Esophagus muscularis mucosa (tissue), 4 donors: ENCODE results near the gene FOXG1. TPM values are rescaled to one million over a fixed set of nuclear protein-coding genes. Genes with fewer than 3 reads are reported as not detected.

Source experiments
- DNase-seq: peaks from one replicate; pipeline ENCODE4 v3.0.0-alpha.2; 2017; ENCODE audit errors: extremely low spot score
- H3K27ac ChIP-seq, 4 donors: fragments of 200-600 bp; sonication (generic); replicated peaks in 1 of 4; 1 replicate in 3 of 4; 2 replicates in 1 of 4; pipeline ENCODE4 v1.5.1; 2016 to 2019; ENCODE audit warnings: mild to moderate bottlenecking in 1 of 4
- H3K27me3 ChIP-seq, 4 donors: fragments of 200-600 bp; sonication (generic); one replicate each; pipeline versions ENCODE4 v1.5.1 to v1.6.0; 2016 to 2019
- H3K36me3 ChIP-seq, 4 donors: fragments of 200-600 bp; sonication (generic); one replicate each; pipeline ENCODE4 v1.5.1; 2016 to 2019
- H3K4me1 ChIP-seq, 4 donors: fragments of 200-600 bp; sonication (generic); one replicate each; pipeline ENCODE4 v1.5.1; 2016 to 2019
- H3K4me3 ChIP-seq, 4 donors: fragments of 200-600 bp; sonication (generic); 1 replicate in 2 of 4; 2 replicates in 2 of 4; pipeline ENCODE4 v1.5.1; 2016 to 2019; ENCODE audit warnings: mild to moderate bottlenecking in 4 of 4, moderate library complexity in 1 of 4
- H3K9me3 ChIP-seq, 4 donors: fragments of 200-600 bp; sonication (generic); 1 replicate in 3 of 4; 2 replicates in 1 of 4; pipeline ENCODE4 v1.5.1; 2016 to 2019
- CTCF ChIP-seq, 3 experiments: fragments of 200-600 bp in 2 of 3; fragments of 450-650 bp in 1 of 3; sonication (generic) in 2 of 3; IDR thresholded peaks; one replicate each; pipeline ENCODE4 v1.5.1; 2017 to 2019; ENCODE audit warnings: antibody characterized with exemption in 3 of 3, mild to moderate bottlenecking in 2 of 3, moderate library complexity in 1 of 3
- EP300 ChIP-seq: sonication (generic); formaldehyde crosslinking; IDR thresholded peaks from one replicate; pipeline ENCODE4 v1.6.1; 2017; ENCODE audit warnings: antibody characterized with exemption
- POLR2A ChIP-seq: fragments of 450-650 bp; IDR thresholded peaks from one replicate; pipeline ENCODE4 v1.6.1; 2017; ENCODE audit warnings: antibody characterized with exemption, moderate library complexity, mild to moderate bottlenecking, low read depth
- POLR2AphosphoS5 ChIP-seq, 2 donors: sonication (generic); formaldehyde crosslinking; IDR thresholded peaks; one replicate each; pipeline ENCODE4 v1.6.1; 2017; ENCODE audit warnings: antibody characterized with exemption in 2 of 2
- WGBS: methylation state at CpG from one replicate; pipeline ENCODE4 v1.1.5; 2018; 5-methylcytosine and 5-hydroxymethylcytosine counted together
- intact Hi-C: fragments of 100-400 bp; cut with DNase I; formaldehyde crosslinking; loops from one replicate; pipeline ENCODE4 v1.15.1; 2023
- total RNA-seq, 4 donors: library from RNA; depleted of rRNA; stranded (reverse); fragments of >200 nt; gene quantifications; one replicate each; pipeline versions ENCODE4 v1.1.0 to v1.2.1, GENCODE V29; 2016

Gene FOXG1
- total RNA-seq, 4 donors from 2014 or later = 0.65 to 1.2 (median 0.75) TPM

- TF ChIP-seq POLR2A = no peak
- TF ChIP-seq EP300 = no peak
- no peak for TF ChIP-seq POLR2AphosphoS5 (IDR thresholded peaks at IDR 0.05)
- Histone ChIP-seq H3K27ac (no peak overlapping the region), H3K27me3 (peaks cover 16 to 99% (median 42%) of the 10 kb centered on the region in 4 donors), H3K36me3 (no peaks in the 10 kb centered on the region), H3K9me3 (peaks cover 0 to 7% (median 3%) of the 10 kb centered on the region in 4 donors), H3K4me1 (peaks cover 12 to 33% (median 26%) of the 10 kb centered on the region in 4 donors), H3K4me3 (peak overlapping the region in 1 of 4 donors; percentile 53)
- intact Hi-C loops = no loop called here
- no peak for DNase-seq
Measured at GRCh38 chr14:28770630-28771029, 4.0 kb downstream of the FOXG1 start.

GRCh38 chr14:28771168-28771567 lies 4.6 kb downstream of the FOXG1 start:
- TF ChIP-seq CTCF (IDR thresholded peaks at IDR 0.05) = no peak
- no peak for TF ChIP-seq POLR2AphosphoS5 (IDR thresholded peaks at IDR 0.05)
- TF ChIP-seq EP300 = no peak
- TF ChIP-seq POLR2A = no peak
- Histone ChIP-seq H3K9me3 (peaks cover 0 to 7% (median 3%) of the 10 kb centered on the region in 4 donors), H3K36me3 (no peaks in the 10 kb centered on the region), H3K27ac (no peak overlapping the region), H3K27me3 (peaks cover 11 to 99% (median 37%) of the 10 kb centered on the region in 4 donors), H3K4me1 (peaks cover 7 to 28% (median 21%) of the 10 kb centered on the region in 4 donors), H3K4me3 (peak overlapping the region in 1 of 4 donors; percentile 53)
- WGBS = 31% methylated on average over 1 of the region's 1 CpG
- DNase-seq = no peak
- intact Hi-C loops = no loop called here

- Histone ChIP-seq H3K36me3 (no peaks in the 10 kb centered on the region), H3K9me3 (peaks cover 0 to 7% (median 3%) of the 10 kb centered on the region in 4 donors), H3K27ac (peak overlapping the region in 1 of 4 donors; percentile 63), H3K27me3 (peaks cover 5 to 99% (median 43%) of the 10 kb centered on the region in 4 donors), H3K4me3 (peak overlapping the region in 1 of 4 donors; percentile 37), H3K4me1 (peaks cover 0 to 19% (median 11%) of the 10 kb centered on the region in 4 donors)
- WGBS = 49% methylated on average over 3 of the region's 3 CpGs
- intact Hi-C loops = no loop called here
- no peak for DNase-seq
- no peak for TF ChIP-seq EP300
- TF ChIP-seq POLR2AphosphoS5 (IDR thresholded peaks at IDR 0.05) = no peak
- TF ChIP-seq CTCF (IDR thresholded peaks at IDR 0.05) = no peak
- no peak for TF ChIP-seq POLR2A
Measured at GRCh38 chr14:28772613-28773012, 6.0 kb downstream of the FOXG1 start.

GRCh38 chr14:28773176-28773575 lies 6.6 kb downstream of the FOXG1 start:
- intact Hi-C loops = no loop called here
- no peaks in the 10 kb centered on the region for H3K36me3 ChIP-seq
- DNase-seq = no peak
- WGBS = 39% methylated on average over 7 of the region's 7 CpGs
- peak overlapping the region in 1 of 4 donors; percentile 37 for H3K4me3 ChIP-seq
- peaks cover 0 to 17% (median 11%) of the 10 kb centered on the region in 4 donors for H3K4me1 ChIP-seq
- peak overlapping the region in 1 of 4 donors; percentile 63 for H3K27ac ChIP-seq
- H3K27me3 ChIP-seq = peaks cover 4 to 99% (median 41%) of the 10 kb centered on the region in 4 donors
- H3K9me3 ChIP-seq = peaks cover 0 to 3% (median under 1%) of the 10 kb centered on the region in 4 donors
- TF ChIP-seq CTCF (IDR thresholded peaks at IDR 0.05) (no peak), POLR2A (no peak), POLR2AphosphoS5 (IDR thresholded peaks at IDR 0.05) (no peak), EP300 (no peak)

- Histone ChIP-seq H3K4me3 (peak overlapping the region; percentile 7 to 37 (median 18)), H3K27me3 (peaks cover 0 to 98% (median 37%) of the 10 kb centered on the region in 4 donors), H3K36me3 (no peaks in the 10 kb centered on the region), H3K9me3 (no peaks in the 10 kb centered on the region), H3K27ac (peak overlapping the region in 1 of 4 donors; percentile 63), H3K4me1 (peaks cover 0 to 17% (median 11%) of the 10 kb centered on the region in 4 donors)
- TF ChIP-seq CTCF (IDR thresholded peaks at IDR 0.05) = peak; percentile 29 to 39 (median 32)
- no peak for TF ChIP-seq POLR2A
- no peak for DNase-seq
- 14% methylated on average over 43 of the region's 47 CpGs for WGBS
- intact Hi-C loops = no loop called here
Measured at GRCh38 chr14:28773861-28774691, 7.5 kb downstream of the FOXG1 start.
